Hepatocyte (in vitro differentiated cells): ENCODE data around the gene IGIP. TPM values are rescaled to one million over a fixed set of nuclear protein-coding genes. Genes with fewer than 3 reads are reported as not detected.
"Not testable (repeated sequence)": the region's sequence is repeated elsewhere in the genome, so short reads cannot be mapped to it uniquely, and the experiment has no call there.

Experiments
- DNase-seq: peaks from one replicate; pipeline ENCODE4 v3.0.0-alpha.2; 2016; ENCODE audit warnings: low spot score
- H2AFZ ChIP-seq: fragments of 200-600 bp; sonication (generic); 2 replicates; pipeline ENCODE4 v1.6.0; 2016; ENCODE audit warnings: antibody characterized with exemption, mild to moderate bottlenecking
- H3K27ac ChIP-seq: fragments of 200-600 bp; sonication (generic); 2 replicates; pipeline ENCODE4 v1.5.1; 2016; ENCODE audit warnings: mild to moderate bottlenecking
- H3K27me3 ChIP-seq: fragments of 200-600 bp; sonication (generic); 2 replicates; pipeline ENCODE4 v1.6.1; 2016
- H3K36me3 ChIP-seq: fragments of 200-600 bp; sonication (generic); replicated peaks from 2 replicates; pipeline ENCODE4 v1.5.1; 2016; ENCODE audit warnings: low read depth; ENCODE audit not compliant: insufficient read depth
- H3K4me1 ChIP-seq: fragments of 200-600 bp; sonication (generic); 2 replicates; pipeline ENCODE4 v1.5.1; 2016; ENCODE audit warnings: mild to moderate bottlenecking, moderate library complexity; ENCODE audit not compliant: insufficient read depth
- H3K4me2 ChIP-seq: fragments of 200-600 bp; sonication (generic); 2 replicates; pipeline ENCODE4 v1.6.0; 2016
- H3K4me3 ChIP-seq: fragments of 200-600 bp; sonication (generic); 2 replicates; pipeline ENCODE4 v1.5.1; 2016; ENCODE audit warnings: mild to moderate bottlenecking
- H3K79me2 ChIP-seq: fragments of 200-600 bp; sonication (generic); 2 replicates; pipeline ENCODE4 v1.6.0; 2017; ENCODE audit warnings: mild to moderate bottlenecking
- H3K9me2 ChIP-seq: fragments of 200-600 bp; sonication (generic); replicated peaks from 2 replicates; pipeline ENCODE4 v1.6.0; 2017; ENCODE audit warnings: mild to moderate bottlenecking; ENCODE audit not compliant: insufficient read depth
- H3K9me3 ChIP-seq: fragments of 200-600 bp; sonication (generic); 2 replicates; pipeline ENCODE4 v1.5.1; 2016; ENCODE audit warnings: low read depth, mild to moderate bottlenecking
- H4K20me1 ChIP-seq: fragments of 200-600 bp; sonication (generic); 2 replicates; pipeline ENCODE4 v1.6.0; 2016; ENCODE audit warnings: mild to moderate bottlenecking; ENCODE audit not compliant: insufficient read depth, poor library complexity, severe bottlenecking
- EZH2 ChIP-seq: fragments of 200-600 bp; sonication (generic); IDR thresholded peaks from 2 replicates; pipeline ENCODE4 v1.6.1; 2016; ENCODE audit warnings: antibody characterized with exemption, mild to moderate bottlenecking, borderline replicate concordance
- EZH2phosphoT487 ChIP-seq: fragments of 200-600 bp; sonication (generic); IDR thresholded peaks from one replicate; pipeline ENCODE4 v1.6.1; 2018; ENCODE audit warnings: antibody characterized with exemption, mild to moderate bottlenecking, low read depth, moderate library complexity; ENCODE audit not compliant: unreplicated experiment, severe bottlenecking
- WGBS: methylation state at CpG from one replicate; pipeline ENCODE4 v1.1.6; 2016; ENCODE audit warnings: low lambda C conversion rate; ENCODE audit errors: missing lambda C conversion rate; 5-methylcytosine and 5-hydroxymethylcytosine counted together
- polyA plus RNA-seq: library from polyadenylated mRNA; unstranded; fragments of >200 nt; fragmentation: Nextera tagmentation; extraction: Ambion mirVana; gene quantifications from 2 replicates; pipeline ENCODE4 v1.2.1, GENCODE V29; 2016
- total RNA-seq: library from RNA; depleted of rRNA; stranded (reverse); fragments of >200 nt; gene quantifications from 2 replicates; pipeline ENCODE4 v1.2.3, GENCODE V29; 2014
- TF ChIP-seq, protein P1 (sequence below): fragments of 200-600 bp; sonication (generic); IDR thresholded peaks from 2 replicates; pipeline ENCODE4 v1.5.1; 2016; ENCODE audit warnings: antibody characterized with exemption, mild to moderate bottlenecking; ENCODE audit not compliant: poor library complexity

The IGIP gene
- total and polyA plus RNA-seq, 2 experiments from 2014 or later = 0.50 to 7.2 TPM

DNA sequence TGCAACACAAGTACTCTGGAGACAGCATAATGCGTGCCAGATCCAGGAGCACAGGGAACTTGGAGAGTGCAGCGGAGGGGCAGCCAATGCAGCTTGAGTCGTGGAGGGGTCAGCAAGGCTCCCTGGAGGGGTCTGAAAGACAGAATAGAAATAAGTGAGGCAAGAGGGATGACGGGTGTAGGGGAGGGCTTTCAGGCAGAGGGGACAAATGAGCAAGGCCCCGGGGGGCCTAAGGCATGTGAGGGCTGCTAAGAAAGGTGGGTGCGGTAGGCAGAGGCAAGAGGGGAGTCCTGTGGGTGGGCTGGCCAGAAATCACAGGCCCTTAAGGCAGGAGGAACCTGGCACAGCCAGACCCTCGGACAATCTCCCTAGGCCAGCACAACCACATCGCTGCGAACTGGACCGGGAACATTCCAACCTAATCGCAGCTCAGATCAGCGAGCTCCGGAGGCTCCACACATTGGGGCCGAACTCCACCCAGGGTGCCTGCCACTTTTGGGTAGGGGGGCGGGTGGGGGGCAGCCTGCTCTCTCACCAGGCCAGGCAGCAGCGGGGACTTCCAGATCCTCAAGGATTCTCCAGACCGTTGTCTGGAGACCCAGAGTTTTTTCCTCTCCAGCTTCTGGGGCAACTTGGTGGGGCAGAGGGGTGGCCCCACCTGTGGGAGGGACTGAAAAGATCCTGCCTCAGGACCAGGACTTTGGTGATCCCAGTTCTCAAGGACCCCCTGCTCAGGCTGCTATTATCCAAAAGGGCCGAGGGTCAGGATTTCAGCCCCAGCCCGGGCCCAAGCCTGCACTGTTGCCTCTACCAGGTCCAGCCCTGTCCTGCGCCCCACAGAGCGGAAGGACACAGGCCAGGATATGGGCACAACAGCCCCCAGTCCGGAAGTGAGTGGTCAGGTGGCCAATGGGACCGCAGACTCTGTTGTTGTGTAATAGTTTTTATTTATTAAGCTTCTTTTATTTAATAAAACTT lies 26.6 kb downstream of the IGIP start:
- no peaks in the 10 kb centered on the region for H3K9me3 ChIP-seq
- no peak overlapping the region for H3K4me2 ChIP-seq
- no peak overlapping the region for H2AFZ ChIP-seq
- no peaks in the 10 kb centered on the region for H3K4me1 ChIP-seq
- H3K27ac ChIP-seq = no peak overlapping the region
- TF ChIP-seq, protein P1, sequence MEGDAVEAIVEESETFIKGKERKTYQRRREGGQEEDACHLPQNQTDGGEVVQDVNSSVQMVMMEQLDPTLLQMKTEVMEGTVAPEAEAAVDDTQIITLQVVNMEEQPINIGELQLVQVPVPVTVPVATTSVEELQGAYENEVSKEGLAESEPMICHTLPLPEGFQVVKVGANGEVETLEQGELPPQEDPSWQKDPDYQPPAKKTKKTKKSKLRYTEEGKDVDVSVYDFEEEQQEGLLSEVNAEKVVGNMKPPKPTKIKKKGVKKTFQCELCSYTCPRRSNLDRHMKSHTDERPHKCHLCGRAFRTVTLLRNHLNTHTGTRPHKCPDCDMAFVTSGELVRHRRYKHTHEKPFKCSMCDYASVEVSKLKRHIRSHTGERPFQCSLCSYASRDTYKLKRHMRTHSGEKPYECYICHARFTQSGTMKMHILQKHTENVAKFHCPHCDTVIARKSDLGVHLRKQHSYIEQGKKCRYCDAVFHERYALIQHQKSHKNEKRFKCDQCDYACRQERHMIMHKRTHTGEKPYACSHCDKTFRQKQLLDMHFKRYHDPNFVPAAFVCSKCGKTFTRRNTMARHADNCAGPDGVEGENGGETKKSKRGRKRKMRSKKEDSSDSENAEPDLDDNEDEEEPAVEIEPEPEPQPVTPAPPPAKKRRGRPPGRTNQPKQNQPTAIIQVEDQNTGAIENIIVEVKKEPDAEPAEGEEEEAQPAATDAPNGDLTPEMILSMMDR = no peak
- TF ChIP-seq EZH2 (no peak), EZH2phosphoT487 (no peak)
- H3K9me2 ChIP-seq = no peaks in the 10 kb centered on the region
- H4K20me1 ChIP-seq = no peaks in the 10 kb centered on the region
- H3K79me2 ChIP-seq = no peaks in the 10 kb centered on the region
- DNase-seq = no peak
- H3K27me3 ChIP-seq = peaks cover 13% of the 10 kb centered on the region
- no peak overlapping the region for H3K4me3 ChIP-seq
- no peaks in the 10 kb centered on the region for H3K36me3 ChIP-seq
- WGBS = 62% methylated on average over 23 of the region's 23 CpGs

DNA sequence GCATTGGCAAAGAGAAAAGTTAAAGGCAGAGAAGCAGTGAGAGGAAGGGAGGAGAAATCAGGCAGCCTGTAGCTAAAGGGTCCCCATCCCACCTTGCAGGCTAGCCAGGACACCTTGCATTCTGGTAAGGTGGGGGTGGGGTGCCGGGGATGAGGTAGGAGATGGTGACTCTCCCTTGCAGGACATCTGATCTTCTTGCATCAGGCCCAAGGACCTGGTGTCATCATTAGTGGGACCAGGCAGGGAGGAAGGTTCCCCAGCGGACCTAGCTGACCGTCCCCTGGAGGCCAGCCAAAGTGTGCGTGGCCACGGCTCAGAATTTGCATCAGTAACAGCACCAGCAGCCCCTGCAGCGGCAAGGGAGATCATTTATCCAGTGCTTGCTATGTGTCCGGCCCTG lies 27.5 kb downstream of the IGIP start:
- Histone ChIP-seq H3K4me3 (no peak overlapping the region), H3K4me2 (no peak overlapping the region), H2AFZ (no peak overlapping the region), H3K27ac (no peak overlapping the region), H3K27me3 (peaks cover 4% of the 10 kb centered on the region), H3K9me3 (no peaks in the 10 kb centered on the region), H3K4me1 (no peaks in the 10 kb centered on the region), H3K9me2 (no peaks in the 10 kb centered on the region), H3K79me2 (no peaks in the 10 kb centered on the region), H4K20me1 (no peaks in the 10 kb centered on the region), H3K36me3 (no peaks in the 10 kb centered on the region)
- TF ChIP-seq, protein P1 = no peak
- no peak for TF ChIP-seq EZH2phosphoT487
- TF ChIP-seq EZH2 = no peak
- no peak for DNase-seq
- WGBS = 59% methylated on average over 7 of the region's 7 CpGs

DNA sequence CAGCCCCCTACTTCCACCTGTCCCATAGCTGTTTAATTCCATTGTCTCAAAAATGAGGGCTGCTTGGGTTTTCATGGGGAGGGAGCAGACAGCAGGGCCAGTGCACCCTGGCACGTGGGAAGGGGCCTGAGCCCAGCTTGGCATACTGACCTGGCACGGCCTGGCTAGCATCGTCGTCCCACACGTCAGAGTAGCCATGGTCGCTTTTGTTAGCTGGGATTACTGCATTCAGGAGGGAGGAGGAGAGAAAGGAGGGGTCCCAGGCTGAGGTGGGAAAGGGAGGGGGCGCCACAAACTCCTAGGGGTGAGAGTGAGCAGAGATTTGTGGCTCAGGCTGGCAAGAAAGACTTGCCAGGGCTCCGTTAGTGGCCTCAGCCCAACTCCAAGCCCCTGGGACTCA lies 28.2 kb downstream of the IGIP start:
- Histone ChIP-seq H3K4me3 (no peak overlapping the region), H3K27me3 (no peaks in the 10 kb centered on the region), H3K9me2 (no peaks in the 10 kb centered on the region), H2AFZ (no peak overlapping the region), H3K79me2 (no peaks in the 10 kb centered on the region), H3K4me2 (no peak overlapping the region), H3K36me3 (no peaks in the 10 kb centered on the region), H3K4me1 (no peaks in the 10 kb centered on the region), H4K20me1 (no peaks in the 10 kb centered on the region), H3K9me3 (no peaks in the 10 kb centered on the region), H3K27ac (no peak overlapping the region)
- TF ChIP-seq EZH2phosphoT487 (no peak), EZH2 (no peak)
- TF ChIP-seq, protein P1 = no peak
- DNase-seq = no peak
- WGBS = 53% methylated on average over 8 of the region's 8 CpGs

DNA sequence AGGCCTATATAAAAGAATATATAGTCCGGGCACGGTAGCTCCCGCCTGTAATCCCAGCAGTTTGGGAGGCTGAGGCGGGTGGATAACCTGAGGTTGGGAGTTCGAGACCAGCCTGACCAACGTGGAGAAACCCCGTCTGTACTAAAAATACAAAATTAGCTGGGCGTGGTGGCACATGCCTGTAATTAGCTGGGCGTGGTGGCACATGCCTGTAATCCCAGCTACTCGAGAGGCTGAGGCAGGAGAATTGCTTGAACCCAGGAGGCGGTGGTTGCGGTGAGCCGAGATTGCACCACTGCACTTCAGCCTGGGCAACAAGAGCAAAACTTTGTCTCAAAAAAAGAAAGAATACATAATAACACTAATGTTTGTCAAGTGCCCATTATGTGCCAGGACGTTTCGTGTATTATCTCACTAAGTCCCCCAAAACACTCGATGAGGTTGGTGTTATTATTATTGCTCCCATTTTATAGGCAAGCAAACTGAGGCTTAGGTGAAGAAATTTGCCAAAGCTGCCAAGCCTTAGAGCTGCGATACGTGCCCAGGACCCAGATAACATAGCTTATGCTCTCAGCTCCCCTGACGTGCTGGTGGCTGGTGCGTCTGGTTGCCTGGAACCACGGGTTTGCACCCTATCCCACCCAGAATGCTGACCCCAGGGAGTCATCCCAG lies 29.1 kb downstream of the IGIP start:
- H3K4me3 ChIP-seq, H3K27ac ChIP-seq, H3K36me3 ChIP-seq, H3K9me2 ChIP-seq, H2AFZ ChIP-seq, H3K4me2 ChIP-seq, H3K27me3 ChIP-seq, H3K4me1 ChIP-seq, H3K9me3 ChIP-seq, H4K20me1 ChIP-seq, DNase-seq, H3K79me2 ChIP-seq: not testable (repeated sequence)
- 90% methylated on average over 21 of the region's 21 CpGs for WGBS
